PC-9 (cell line): Measurements from ENCODE around the gene GPR183.

Experiments used
- EZH2 ChIP-seq: fragments of 200-600 bp; sonication (generic); IDR thresholded peaks from 2 replicates; pipeline ENCODE4 v1.8.0; 2017; ENCODE audit warnings: antibody characterized with exemption, low read depth
- TF ChIP-seq, protein P1 (sequence below): fragments of 200-600 bp; sonication (generic); conservative IDR thresholded peaks from 2 replicates; pipeline ENCODE4 v1.6.1; 2017; ENCODE audit warnings: mixed run types, antibody characterized with exemption, mild to moderate bottlenecking, moderate library complexity

GRCh38 chr13:99261059-99261458 is 46.1 kb downstream of the GPR183 start:
- no peak for TF ChIP-seq EZH2
- TF ChIP-seq, protein P1, sequence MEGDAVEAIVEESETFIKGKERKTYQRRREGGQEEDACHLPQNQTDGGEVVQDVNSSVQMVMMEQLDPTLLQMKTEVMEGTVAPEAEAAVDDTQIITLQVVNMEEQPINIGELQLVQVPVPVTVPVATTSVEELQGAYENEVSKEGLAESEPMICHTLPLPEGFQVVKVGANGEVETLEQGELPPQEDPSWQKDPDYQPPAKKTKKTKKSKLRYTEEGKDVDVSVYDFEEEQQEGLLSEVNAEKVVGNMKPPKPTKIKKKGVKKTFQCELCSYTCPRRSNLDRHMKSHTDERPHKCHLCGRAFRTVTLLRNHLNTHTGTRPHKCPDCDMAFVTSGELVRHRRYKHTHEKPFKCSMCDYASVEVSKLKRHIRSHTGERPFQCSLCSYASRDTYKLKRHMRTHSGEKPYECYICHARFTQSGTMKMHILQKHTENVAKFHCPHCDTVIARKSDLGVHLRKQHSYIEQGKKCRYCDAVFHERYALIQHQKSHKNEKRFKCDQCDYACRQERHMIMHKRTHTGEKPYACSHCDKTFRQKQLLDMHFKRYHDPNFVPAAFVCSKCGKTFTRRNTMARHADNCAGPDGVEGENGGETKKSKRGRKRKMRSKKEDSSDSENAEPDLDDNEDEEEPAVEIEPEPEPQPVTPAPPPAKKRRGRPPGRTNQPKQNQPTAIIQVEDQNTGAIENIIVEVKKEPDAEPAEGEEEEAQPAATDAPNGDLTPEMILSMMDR: no peak
